Activated gamma-delta T cell treated with anti-CD3 and anti-CD28 coated beads, Interleukin-2, amount 50 U/mL, for 16 hours (primary cell): Measurements from ENCODE around the gene SYCE3.
A peak's percentile ranks its signal among the peaks of the same experiment; 100 is the strongest.
"Not testable (repeated sequence)": the region's sequence is repeated elsewhere in the genome, so short reads cannot be mapped to it uniquely, and the experiment has no call there.

Experiments
- DNase-seq: peaks from one replicate; pipeline ENCODE4 v3.0.0-alpha.2; 2020; ENCODE audit warnings: low read depth

SYCE3 gene

GRCh38 chr22:50548040-50548920, 14.4 kb downstream of the SYCE3 start:
- no peak for DNase-seq

- DNase-seq: no peak
Measured at GRCh38 chr22:50547263-50547985, 15.3 kb downstream of the SYCE3 start.

- no peak for DNase-seq
Measured at GRCh38 chr22:50546326-50547262, 16.1 kb downstream of the SYCE3 start.

DNA sequence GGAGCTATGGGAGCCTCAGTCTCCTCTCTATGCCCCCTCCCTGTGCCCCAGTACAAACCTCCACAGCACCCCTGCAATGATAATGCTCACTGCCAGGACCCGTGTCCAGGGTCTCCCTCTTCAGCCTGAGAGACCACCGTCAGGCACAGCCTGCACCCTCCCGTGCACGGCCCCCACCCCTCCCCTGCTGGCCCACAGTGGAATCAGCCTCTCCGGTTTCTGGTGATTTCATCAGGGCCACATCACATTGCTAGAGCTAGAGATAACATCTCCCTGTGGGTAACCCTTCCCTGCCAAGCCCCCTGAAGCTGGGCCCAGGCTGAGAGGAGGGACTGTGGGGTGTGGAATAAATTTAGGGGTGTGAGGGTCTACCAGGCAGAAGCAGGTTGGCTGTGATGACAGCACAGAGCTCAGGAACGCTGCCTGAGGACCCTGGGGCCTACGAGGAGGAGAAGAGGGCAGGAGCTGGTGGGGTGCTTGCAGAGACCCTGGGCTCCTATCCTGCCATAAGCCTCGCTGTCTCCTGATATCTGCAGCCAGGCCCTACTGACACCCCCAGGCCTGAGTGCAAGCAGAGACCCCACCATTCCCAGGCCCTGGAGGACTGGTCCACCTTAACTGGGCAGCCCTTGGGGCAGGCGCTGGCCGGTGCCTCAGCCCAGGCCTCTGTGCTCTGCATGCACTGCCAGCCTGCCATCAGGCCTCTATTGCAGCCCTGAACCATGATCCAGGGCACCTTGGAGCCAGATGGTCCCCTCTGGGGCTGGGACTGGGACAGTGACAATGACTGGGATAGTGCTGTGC, 17.0 kb downstream of the SYCE3 start, which contains the start of gene KLHDC7B:
TSS of gene KLHDC7B (plus strand) at position 378 of the 804 bp plus-strand sequence. CDS start at position 723, 345 bp downstream.
- DNase-seq: no peak

- DNase-seq: no peak
Measured at GRCh38 chr22:50544746-50545253, 17.9 kb downstream of the SYCE3 start.

GRCh38 chr22:50544078-50544745, 18.5 kb downstream of the SYCE3 start:
- peak; percentile 74 for DNase-seq

GRCh38 chr22:50542416-50542927, 20.2 kb downstream of the SYCE3 start:
- DNase-seq: no peak

DNA sequence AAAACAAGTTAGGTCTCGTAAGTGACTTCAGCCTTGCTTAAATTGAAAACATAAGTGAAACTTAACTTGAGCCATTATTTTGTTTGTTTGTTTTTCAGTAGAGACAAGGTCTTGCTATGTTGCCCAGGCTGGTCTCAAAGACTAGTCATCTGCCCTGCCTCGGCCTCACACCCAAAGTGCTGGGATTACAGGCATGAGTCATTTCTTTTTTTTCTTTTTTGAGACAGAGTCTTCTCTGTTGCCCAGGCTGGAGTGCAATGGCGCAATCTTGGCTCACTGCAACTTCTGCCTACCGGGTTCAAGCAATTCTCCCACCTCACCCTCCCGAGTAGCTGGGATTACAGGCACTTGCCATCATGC, 21.1 kb downstream of the SYCE3 start:
- DNase-seq: not testable (repeated sequence)

GRCh38 chr22:50540381-50540780, 22.3 kb downstream of the SYCE3 start:
- no peak for DNase-seq

GRCh38 chr22:50537765-50538164, 25.0 kb downstream of the SYCE3 start:
- no peak for DNase-seq

DNA sequence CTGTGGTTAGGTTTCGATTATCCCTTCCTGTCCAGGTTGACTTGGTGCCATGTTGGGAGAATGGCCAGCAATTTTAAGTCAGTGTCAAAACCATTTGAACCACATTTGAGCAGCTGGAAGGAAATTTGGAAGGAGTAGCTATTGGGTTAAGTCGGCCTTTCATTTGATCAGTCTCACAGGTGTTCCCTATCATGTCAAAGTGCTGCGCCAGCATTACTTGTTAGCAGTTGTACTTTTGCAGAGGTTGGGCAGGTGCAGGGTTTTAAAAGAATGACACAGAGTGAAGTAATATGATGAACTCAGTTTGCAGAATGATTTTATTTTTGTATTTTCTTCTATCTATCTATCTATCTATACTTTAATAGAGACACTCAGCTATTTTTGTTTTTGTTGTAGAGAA, 26.5 kb downstream of the SYCE3 start:
- DNase-seq: no peak

- no peak for DNase-seq
Measured at GRCh38 chr22:50535113-50535512, 27.6 kb downstream of the SYCE3 start.

DNA sequence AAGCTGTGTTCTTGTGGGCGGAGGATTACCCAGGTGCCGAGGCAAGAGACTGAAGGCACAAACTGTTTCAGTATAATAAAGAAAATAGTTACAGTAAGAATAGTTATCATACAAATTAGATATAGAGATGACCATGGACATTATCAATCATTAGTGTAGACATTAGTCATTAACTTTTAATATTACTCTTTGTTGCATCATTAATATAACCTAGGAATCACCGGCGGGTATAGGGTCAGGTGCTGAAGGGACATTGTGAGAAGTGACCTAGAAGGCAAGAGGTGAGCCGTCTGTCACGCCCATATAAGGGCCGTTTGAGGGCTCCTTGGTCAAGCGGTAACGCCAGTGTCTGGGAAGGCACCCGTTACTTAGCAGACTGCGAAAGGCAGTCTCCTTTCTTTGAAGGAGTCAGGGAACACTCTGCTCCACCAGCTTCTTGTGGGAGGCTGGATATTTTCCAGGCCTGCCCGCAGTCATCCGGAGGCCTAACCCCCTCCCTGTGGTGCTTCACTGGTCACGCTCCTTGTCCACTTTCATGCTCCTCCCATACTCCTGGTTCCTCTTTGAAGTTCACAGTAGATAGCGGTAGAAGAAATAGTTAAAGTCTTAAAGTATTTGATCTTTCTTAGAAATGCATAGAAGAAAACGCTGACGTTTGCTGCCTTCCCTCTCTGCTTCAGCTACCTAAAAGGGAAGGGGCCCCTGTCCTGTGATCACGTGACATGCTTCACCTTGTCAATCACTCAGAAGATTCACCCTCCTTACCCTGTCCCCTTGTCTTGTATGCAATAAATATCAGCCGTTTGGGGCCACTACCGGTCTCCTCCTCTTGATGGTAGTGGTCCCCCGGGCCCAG, 28.6 kb downstream of the SYCE3 start:
- DNase-seq: not testable (repeated sequence)

DNA sequence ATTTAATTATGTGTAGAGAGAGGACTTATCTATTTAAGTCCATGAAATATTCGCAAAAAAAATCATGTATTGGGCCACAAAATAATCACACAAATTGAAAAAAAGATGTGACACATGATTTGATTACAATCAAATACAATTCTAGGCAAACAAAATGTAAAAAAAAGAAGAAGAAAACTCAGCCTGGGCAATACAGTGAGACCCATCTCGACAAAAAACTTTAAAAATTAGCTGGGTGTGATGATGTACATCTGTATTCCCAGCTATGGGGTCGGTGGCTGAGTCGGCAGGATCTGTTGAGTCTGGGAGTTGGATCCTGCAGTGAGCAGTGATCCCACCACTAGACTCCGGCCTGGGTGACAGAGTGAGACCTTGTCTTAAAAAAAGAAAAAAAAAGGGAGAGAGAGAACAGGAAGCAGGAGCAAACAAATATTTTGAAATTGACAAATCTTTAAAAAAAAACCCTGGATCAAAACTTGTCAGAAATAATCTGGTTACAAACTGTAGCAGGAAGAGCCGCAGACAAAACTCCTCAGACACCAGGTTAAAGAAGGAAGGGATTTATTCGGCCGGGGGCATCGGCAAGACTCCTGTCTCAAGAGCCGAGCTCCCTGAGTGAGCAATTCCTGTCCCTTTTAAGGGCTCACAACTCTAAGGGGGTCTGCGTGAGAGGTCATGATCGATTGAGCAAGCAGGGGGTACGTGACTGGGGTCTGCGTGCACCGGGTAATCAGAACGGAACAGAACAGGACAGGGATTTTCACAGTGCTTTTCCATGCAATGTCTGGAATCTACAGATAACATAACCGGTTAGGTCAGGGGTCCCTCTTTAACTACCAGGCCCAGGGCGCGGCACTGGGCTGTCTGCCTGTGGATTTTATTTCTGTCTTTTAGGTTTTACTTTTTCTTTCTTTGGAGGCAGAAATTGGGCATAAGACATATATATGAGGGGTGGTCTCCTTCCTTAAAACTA, 29.6 kb downstream of the SYCE3 start:
- DNase-seq: no peak

GRCh38 chr22:50531962-50532674, 30.6 kb downstream of the SYCE3 start:
- DNase-seq: no peak

GRCh38 chr22:50531546-50531961, 31.2 kb downstream of the SYCE3 start:
- no peak for DNase-seq

DNA sequence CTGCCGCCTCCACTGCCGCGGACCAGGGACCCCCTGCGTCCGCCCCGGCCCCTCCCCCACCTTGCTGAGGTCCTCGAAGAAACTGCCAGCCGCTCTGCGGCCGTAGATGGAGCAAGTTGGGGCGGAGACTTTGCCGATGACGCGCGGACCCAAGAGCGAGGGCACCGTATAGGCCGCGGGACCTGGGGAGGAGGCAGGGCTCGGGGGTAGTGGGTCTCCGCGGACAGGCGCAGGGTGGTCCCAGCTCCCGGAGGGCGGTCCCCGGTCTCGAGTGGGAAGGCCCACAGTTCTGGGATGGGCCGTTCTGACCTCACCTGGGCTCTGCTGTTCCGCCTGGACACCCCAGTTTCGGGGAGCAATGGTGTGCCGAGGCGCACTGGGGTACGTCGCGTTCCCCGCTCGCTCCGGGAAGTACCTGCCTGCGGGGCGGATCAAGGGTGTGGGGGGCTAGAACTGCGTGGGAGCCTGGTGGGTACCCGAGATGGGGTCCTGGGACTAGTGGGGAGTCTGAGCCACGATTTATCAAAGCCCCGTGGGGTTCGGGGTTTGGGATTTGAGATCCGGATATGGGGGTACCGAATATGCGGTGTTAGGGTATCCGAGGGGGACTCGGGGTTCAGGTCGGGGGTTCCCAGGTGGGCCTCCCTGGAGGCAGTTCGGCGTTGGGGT, 31.7 kb downstream of the SYCE3 start:
- DNase-seq: peak; percentile 69
